OCI-LY1 (cell line): Measurements from ENCODE around the gene NOSTRIN.
"Not testable (repeated sequence)": the region's sequence is repeated elsewhere in the genome, so short reads cannot be mapped to it uniquely, and the experiment has no call there.

Experiments
- H2AFZ ChIP-seq: fragments of 200-600 bp; sonication (generic), shearing (Covaris generic); 2 replicates; pipeline ENCODE4 v1.6.0; 2014; ENCODE audit warnings: antibody characterized with exemption, mild to moderate bottlenecking, low read length
- H3F3A ChIP-seq: fragments of 200-600 bp; sonication (generic), shearing (Covaris generic); 2 replicates; pipeline ENCODE4 v1.6.0; 2014; ENCODE audit warnings: mild to moderate bottlenecking, antibody characterized with exemption, low read length, moderate library complexity; ENCODE audit not compliant: insufficient read depth
- H3K27ac ChIP-seq: fragments of 200-600 bp; sonication (generic); 2 replicates; pipeline ENCODE4 v1.5.1; 2014; ENCODE audit warnings: low read length, mixed run types, mild to moderate bottlenecking, low read depth; ENCODE audit not compliant: poor library complexity, severe bottlenecking
- H3K27me3 ChIP-seq: fragments of 200-600 bp; sonication (generic); 2 replicates; pipeline ENCODE4 v1.6.0; 2014; ENCODE audit warnings: antibody characterized with exemption, mild to moderate bottlenecking, low read length, moderate library complexity; ENCODE audit not compliant: insufficient read depth
- H3K36me3 ChIP-seq: fragments of 200-600 bp; sonication (generic); 2 replicates; pipeline ENCODE4 v1.6.1; 2014; ENCODE audit warnings: mild to moderate bottlenecking, antibody characterized with exemption, low read length, moderate library complexity, mixed read lengths; ENCODE audit not compliant: insufficient read depth
- H3K4me1 ChIP-seq: fragments of 200-600 bp; sonication (generic); 2 replicates; pipeline ENCODE4 v1.5.1; 2014; ENCODE audit warnings: mild to moderate bottlenecking, low read length, moderate library complexity; ENCODE audit not compliant: insufficient read depth, severe bottlenecking
- H3K4me2 ChIP-seq: fragments of 200-600 bp; sonication (generic), shearing (Covaris generic); 2 replicates; pipeline ENCODE4 v1.6.1; 2014; ENCODE audit warnings: low read length
- H3K4me3 ChIP-seq: fragments of 200-600 bp; sonication (generic); 2 replicates; pipeline ENCODE4 v1.5.1; 2014; ENCODE audit warnings: low read length, low read depth, mild to moderate bottlenecking, mixed read lengths; ENCODE audit not compliant: poor library complexity, severe bottlenecking
- H3K79me2 ChIP-seq: fragments of 200-600 bp; shearing (Covaris generic); 2 replicates; pipeline ENCODE4 v1.6.1; 2016; ENCODE audit warnings: mixed run types, low read length, mixed read lengths; ENCODE audit not compliant: insufficient read depth
- H3K9ac ChIP-seq: fragments of 200-600 bp; sonication (generic), shearing (Covaris generic); 2 replicates; pipeline ENCODE4 v1.6.1; 2014; ENCODE audit warnings: mild to moderate bottlenecking, low read length, mixed read lengths
- H3K9me2 ChIP-seq: fragments of 200-600 bp; sonication (generic), shearing (Covaris generic); 2 replicates; pipeline ENCODE4 v1.6.1; 2014; ENCODE audit warnings: low read depth, mild to moderate bottlenecking, low read length, mixed read lengths
- H3K9me3 ChIP-seq: fragments of 200-600 bp; shearing (Covaris generic); 2 replicates; pipeline ENCODE4 v1.6.1; 2014; ENCODE audit warnings: low read length, mixed read lengths
- H4K20me1 ChIP-seq: fragments of 200-600 bp; sonication (generic), shearing (Covaris generic); 2 replicates; pipeline ENCODE4 v1.6.0; 2016; ENCODE audit warnings: mild to moderate bottlenecking, low read length; ENCODE audit not compliant: insufficient read depth
- EZH2 ChIP-seq: fragments of 200-600 bp; sonication (generic), shearing (Covaris generic); IDR thresholded peaks from 2 replicates; pipeline ENCODE4 v1.8.0; 2017; ENCODE audit warnings: borderline replicate concordance, mixed run types, mild to moderate bottlenecking, antibody characterized with exemption, low read length, moderate library complexity, mixed read lengths
- TF ChIP-seq, protein P1 (sequence below): fragments of 200-600 bp; sonication (generic), shearing (Covaris generic); IDR thresholded peaks from 2 replicates; pipeline ENCODE4 v1.5.1; 2017; ENCODE audit warnings: mild to moderate bottlenecking, antibody characterized with exemption, low read length, moderate library complexity, mixed read lengths

The NOSTRIN gene

DNA sequence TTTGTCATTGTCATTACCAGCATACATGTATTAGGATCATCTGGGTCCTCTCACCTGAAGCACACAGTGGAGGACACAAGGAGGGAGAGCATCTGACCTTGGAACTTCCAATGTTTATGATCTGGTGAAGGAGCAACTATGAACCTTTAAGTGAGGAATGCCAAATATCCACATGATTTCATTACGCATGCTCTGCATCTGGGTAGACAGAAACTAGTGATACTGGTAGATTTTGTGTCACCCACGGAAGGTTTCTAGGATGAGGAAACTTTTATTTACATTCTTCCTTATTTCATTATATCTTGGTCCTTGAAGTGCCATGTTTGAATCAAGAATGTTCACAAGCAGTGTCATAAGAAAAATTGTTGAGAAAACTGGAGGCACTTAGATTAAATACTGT is 55.7 kb downstream of the NOSTRIN start:
- TF ChIP-seq, protein P1, sequence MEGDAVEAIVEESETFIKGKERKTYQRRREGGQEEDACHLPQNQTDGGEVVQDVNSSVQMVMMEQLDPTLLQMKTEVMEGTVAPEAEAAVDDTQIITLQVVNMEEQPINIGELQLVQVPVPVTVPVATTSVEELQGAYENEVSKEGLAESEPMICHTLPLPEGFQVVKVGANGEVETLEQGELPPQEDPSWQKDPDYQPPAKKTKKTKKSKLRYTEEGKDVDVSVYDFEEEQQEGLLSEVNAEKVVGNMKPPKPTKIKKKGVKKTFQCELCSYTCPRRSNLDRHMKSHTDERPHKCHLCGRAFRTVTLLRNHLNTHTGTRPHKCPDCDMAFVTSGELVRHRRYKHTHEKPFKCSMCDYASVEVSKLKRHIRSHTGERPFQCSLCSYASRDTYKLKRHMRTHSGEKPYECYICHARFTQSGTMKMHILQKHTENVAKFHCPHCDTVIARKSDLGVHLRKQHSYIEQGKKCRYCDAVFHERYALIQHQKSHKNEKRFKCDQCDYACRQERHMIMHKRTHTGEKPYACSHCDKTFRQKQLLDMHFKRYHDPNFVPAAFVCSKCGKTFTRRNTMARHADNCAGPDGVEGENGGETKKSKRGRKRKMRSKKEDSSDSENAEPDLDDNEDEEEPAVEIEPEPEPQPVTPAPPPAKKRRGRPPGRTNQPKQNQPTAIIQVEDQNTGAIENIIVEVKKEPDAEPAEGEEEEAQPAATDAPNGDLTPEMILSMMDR = no peak
- TF ChIP-seq EZH2 = no peak
- no peak overlapping the region for H2AFZ ChIP-seq
- H3K4me3 ChIP-seq = no peak overlapping the region
- no peaks in the 10 kb centered on the region for H4K20me1 ChIP-seq
- peaks cover 14% of the 10 kb centered on the region; the same call in 1 of the 2 replicates for H3K36me3 ChIP-seq
- H3K9me2 ChIP-seq = no peaks in the 10 kb centered on the region
- no peaks in the 10 kb centered on the region for H3K27me3 ChIP-seq
- no peaks in the 10 kb centered on the region for H3K79me2 ChIP-seq
- no peak overlapping the region for H3K4me2 ChIP-seq
- H3K9me3 ChIP-seq = no peaks in the 10 kb centered on the region
- H3K9ac ChIP-seq = no peak overlapping the region
- H3F3A ChIP-seq = no peaks in the 10 kb centered on the region
- H3K4me1 ChIP-seq = no peaks in the 10 kb centered on the region
- H3K27ac ChIP-seq = no peak overlapping the region

DNA sequence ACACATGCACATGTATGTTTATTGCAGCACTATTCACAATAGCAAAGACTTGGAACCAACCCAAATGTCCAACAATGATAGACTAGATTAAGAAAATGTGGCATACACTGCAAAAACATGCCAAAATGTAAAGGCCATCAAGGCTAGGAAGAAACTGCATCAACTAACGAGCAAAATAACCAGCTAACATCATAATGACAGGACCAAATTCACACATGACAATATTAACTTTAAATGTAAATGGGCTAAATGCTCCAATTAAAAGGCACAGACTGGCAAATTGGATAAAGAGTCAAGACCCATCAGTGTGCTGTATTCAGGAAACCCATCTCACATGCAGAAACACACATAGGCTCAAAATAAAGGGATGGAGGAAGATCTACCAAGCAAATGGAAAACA is 64.7 kb downstream of the NOSTRIN start:
- H3K4me1 ChIP-seq, H3K4me3 ChIP-seq, H3K27me3 ChIP-seq, H3K9me3 ChIP-seq, H3K27ac ChIP-seq, H3K79me2 ChIP-seq, H3K9ac ChIP-seq, H3F3A ChIP-seq, H3K4me2 ChIP-seq, H3K9me2 ChIP-seq, H2AFZ ChIP-seq, H4K20me1 ChIP-seq: not testable (repeated sequence)
- H3K36me3 ChIP-seq = peaks cover 35% of the 10 kb centered on the region

DNA sequence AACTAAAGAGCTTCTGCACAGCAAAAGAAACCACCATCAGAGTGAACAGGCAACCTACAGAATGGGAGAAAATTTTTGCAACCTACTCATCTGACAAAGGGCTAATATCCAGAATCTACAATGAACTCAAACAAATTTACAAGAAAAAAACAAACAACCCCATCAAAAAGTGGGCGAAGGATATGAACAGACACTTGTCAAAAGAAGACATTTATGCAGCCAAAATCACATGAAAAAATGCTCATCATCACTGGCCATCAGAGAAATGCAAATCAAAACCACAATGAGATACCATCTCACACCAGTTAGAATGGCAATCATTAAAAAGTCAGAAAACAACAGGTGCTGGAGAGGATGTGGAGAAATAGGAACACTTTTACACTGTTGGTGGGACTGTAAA is 67.9 kb downstream of the NOSTRIN start:
- not testable (repeated sequence) for H3K9ac ChIP-seq, H3K4me2 ChIP-seq, H4K20me1 ChIP-seq, H3K4me3 ChIP-seq, H2AFZ ChIP-seq, H3K4me1 ChIP-seq, H3K27ac ChIP-seq, H3K27me3 ChIP-seq, H3K79me2 ChIP-seq, H3F3A ChIP-seq, H3K9me3 ChIP-seq, H3K9me2 ChIP-seq
- H3K36me3 ChIP-seq = peaks cover 41% of the 10 kb centered on the region

DNA sequence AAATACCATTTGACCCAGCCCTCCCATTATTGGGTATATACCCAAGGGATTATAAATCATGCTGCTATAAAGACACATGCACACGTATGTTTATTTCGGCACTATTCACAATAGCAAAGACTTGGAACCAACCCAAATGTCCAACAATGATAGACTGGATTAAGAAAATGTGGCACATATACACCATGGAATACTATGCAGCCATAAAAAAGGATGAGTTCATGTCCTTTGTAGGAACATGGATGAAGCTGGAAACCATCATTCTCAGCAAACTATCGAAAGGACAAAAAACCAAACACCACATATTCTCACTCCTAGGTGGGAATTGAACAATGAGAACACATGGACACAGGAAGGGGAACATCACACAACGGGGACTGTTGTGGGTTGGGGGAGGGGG is 68.4 kb downstream of the NOSTRIN start:
- H3K4me1 ChIP-seq, H3K27ac ChIP-seq, H3K27me3 ChIP-seq, H2AFZ ChIP-seq, H3K9me2 ChIP-seq, H3K9ac ChIP-seq, H3K4me2 ChIP-seq, H4K20me1 ChIP-seq, H3K4me3 ChIP-seq, H3F3A ChIP-seq, H3K9me3 ChIP-seq, H3K79me2 ChIP-seq: not testable (repeated sequence)
- peaks cover 44% of the 10 kb centered on the region for H3K36me3 ChIP-seq
